Stimulated activated CD8-positive, alpha-beta memory T cell treated with anti-CD3 and anti-CD28 coated beads, Interleukin-15, amount 100 ng/mL, for 1 hour (primary cell): ENCODE results near the gene RIMBP2.

Experiments used
- DNase-seq: peaks from one replicate; pipeline ENCODE4 v3.0.0-alpha.2; 2020; ENCODE audit warnings: low read depth

The RIMBP2 gene

GRCh38 chr12:130460611-130461446 lies 255.3 kb downstream of the RIMBP2 start:
- DNase-seq, result no peak

DNA sequence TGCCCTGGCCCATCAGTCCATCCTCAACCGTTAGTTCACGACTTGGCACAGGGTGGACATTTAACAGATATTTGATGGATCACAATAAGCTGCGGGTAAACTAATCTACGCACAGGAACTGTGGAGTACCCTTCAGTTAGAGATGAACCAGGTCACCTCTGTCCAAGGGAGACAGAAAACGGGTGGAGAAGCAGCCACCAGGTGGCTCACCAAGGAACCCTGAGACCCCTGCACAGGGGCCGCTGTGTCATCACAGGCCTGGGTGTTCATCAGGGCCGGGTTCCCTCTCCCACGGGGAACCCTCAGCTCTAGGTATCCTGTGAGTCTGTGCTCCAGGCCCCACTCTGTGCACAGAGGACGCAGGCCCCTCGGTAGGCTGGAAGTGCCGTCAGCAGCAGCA lies 256.2 kb downstream of the RIMBP2 start:
- DNase-seq, result no peak

- DNase-seq, result no peak
Measured at GRCh38 chr12:130458341-130458740, 257.8 kb downstream of the RIMBP2 start.

- DNase-seq, result no peak
Measured at GRCh38 chr12:130457215-130457614, 258.9 kb downstream of the RIMBP2 start.

DNA sequence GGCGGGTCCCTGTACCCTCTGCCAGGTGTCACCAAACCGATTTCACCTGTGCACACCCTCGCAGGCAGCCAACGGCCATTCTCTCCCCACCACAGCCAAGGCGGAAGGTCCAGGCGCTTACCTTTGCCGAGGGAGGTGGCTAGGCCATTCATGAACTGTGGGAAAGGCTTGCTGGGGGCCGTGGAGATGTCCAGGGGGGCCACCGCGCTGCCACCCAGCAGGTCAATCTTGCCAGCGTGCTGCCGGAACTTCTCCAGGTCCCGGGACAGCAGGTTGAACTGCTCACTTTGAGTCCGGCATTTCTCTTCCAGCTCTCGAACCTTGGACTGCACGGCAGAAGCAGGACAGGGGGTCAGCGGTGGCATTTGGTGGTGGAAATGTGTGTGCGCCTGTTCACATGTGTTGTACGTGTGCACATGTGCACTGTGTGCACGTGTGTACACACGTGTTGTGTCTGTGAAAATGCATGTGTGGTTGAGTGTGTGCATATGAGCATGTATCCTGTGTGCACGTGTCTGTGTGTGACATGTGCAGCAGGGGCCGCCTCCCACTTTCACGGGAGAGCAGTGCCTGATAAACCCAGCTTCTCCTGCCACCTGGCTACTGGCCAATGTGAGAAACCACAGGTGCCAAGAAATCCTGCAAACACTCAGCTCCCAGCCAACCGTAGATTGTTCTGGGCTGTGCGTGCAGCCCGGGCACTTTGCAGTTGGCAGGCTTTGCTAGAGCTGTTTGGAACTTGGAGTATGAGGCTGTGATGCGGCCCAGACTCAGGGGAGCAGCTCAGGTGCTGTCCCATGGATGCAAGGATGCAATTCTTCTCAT lies 259.5 kb downstream of the RIMBP2 start:
- DNase-seq, result no peak

DNA sequence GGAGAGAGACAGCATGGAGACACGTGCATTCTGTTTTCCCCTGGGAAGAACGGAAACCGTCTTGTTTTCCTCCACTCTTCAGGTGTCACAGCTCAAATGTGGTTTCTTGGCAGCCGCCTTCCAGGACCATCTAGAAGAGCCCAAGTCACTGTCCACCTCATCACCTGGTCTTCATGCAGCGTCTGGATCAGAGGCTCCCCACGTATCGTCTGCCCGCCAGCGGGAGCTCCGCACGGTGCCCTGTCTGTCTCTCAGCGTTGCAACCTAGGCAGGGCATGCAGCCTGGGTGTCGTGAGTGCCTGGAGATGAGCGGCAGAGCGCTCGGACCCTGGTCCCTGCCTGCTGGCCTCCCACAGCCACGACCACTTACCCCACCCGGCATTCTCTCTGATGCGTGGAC lies 260.9 kb downstream of the RIMBP2 start:
- DNase-seq, result no peak

GRCh38 chr12:130454296-130454695 lies 261.8 kb downstream of the RIMBP2 start:
- no peak for DNase-seq

GRCh38 chr12:130452546-130452945 lies 263.6 kb downstream of the RIMBP2 start:
- DNase-seq, result no peak

DNA sequence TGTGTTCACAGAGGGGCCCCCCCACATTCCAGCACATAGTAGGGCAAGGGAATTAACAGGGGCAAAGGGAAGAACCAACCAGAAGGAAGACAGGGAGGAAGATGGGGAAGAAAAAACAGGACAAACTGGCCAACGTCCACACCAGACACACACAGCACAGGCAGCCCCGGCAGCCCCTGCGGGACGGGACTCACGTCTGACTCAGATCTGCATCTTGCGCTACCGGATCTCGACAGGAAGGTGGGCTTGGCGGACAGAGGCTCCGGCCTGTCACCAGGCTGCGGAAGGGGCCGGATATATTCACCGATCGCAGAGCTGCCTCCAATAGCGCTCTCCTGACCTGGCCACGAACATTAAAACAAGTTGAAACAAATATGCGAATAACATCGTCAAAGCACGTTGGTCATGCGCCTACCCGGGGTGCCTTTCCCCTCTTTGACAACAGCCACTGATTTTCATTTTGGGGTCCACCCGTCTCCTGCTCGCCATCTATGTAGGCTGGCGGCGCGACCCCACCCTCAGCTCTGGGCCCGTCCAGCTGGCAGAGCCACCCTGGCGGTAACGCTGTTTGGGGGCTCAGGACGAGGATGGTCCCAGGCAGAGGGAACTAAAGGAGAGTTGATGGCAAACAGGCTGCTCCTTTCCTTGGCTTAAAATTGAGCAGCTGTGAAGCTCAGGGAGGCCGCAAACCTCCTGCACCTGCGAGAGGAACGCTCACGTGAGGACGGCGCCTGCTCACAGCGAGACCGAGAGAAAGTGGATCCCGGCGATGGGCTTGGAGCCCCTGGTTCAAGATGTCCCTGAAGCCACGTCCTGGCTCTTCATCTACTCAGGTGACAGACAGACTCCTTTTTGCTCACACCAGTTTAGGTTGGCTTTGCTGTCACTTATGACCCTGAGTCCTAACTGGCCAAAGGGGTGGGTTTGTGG lies 264.8 kb downstream of the RIMBP2 start:
- no peak for DNase-seq

DNA sequence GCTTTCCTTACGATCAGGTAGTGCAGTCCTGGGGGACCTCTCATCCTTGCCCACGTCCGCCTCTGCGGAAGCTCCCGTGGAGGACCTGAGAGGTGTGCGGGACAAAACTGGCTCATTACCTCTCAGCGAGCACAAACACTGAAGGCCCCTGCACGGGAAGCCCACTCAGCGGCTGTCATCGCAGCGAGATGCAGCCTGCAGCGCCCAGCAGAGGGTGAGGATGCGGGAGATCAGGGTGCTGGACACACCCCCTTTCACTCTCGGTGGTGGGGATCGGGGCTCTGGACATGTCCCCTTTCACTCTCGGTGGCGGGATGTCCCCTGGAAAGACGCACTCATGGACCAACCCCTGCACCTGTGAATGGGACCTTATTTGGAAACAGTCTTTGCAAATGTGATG lies 266.8 kb downstream of the RIMBP2 start:
- DNase-seq, result no peak

DNA sequence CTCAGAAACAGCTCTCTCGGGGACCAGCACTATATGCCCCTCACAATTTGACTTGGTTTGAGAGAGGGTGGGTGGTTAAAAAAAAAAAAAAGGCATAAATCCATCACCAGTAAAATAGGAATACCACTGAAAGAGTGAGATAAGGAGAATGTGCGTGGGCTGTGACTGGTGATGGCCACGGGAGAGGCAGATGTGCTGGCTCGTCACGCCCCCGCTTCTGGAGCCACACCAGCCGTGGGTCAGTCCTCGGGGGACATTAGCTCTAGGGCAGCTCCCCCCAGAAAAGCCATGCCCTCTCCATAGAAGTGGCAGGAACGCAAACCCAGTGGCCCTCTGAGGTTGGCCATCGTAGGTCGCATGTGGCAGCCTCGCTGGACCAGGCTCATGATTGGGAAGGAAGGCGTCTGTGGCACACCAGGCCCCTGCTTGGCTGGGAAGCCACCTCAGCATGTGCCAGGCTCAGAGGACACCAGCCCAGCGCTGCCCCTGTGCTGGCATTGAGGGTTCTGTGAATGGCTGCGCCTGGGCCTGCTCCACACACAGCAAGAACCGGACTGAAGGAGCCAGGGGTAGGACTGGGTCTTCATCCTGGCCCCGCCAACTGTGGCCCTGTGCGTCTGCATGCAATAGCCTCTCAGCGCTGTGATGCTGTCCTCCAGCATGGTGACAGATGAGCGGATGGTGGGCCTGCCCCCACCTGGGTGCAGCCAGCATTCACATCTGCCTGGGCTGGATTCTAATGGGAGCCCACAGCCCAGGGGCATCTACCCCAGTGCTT lies 267.9 kb downstream of the RIMBP2 start:
- DNase-seq, result no peak

DNA sequence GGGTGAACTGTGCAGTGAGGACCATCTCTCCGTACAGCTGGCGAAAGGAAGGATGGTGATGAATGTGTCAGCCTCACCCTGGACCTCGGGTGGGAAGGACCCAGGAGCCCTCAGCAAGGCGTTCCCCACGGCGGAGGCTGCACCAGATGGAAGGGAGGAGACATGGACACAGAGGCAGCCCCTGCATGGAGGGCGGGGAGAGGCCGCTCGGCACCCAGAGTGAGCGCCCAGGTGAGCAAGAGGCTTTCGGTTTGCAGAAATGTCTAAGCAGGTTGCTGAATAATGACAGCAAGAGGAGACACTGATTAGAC lies 268.5 kb downstream of the RIMBP2 start:
- no peak for DNase-seq

- no peak for DNase-seq
Measured at GRCh38 chr12:130446846-130447654, 269.0 kb downstream of the RIMBP2 start.

DNA sequence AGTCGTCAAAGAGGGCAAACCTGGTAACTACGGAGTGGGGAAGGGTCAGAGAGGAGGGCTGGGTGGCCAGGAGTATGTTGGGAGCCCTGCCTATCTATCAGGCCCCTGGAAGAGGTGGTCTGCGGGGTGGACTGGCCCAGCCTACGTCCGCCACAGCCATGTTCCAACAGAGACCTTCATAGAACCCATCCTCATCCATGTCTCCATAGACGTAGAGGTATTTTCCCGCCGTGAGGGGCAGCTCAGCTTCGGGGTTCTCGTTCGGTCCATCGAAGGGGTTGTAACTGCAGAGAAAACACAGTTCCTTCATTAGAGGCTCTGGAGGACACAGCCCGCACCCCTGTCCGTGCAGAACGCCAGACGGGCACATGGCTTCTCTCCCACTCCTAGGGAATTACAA lies 271.1 kb downstream of the RIMBP2 start:
- no peak for DNase-seq

- no peak for DNase-seq
Measured at GRCh38 chr12:130444061-130444460, 272.0 kb downstream of the RIMBP2 start.

DNA sequence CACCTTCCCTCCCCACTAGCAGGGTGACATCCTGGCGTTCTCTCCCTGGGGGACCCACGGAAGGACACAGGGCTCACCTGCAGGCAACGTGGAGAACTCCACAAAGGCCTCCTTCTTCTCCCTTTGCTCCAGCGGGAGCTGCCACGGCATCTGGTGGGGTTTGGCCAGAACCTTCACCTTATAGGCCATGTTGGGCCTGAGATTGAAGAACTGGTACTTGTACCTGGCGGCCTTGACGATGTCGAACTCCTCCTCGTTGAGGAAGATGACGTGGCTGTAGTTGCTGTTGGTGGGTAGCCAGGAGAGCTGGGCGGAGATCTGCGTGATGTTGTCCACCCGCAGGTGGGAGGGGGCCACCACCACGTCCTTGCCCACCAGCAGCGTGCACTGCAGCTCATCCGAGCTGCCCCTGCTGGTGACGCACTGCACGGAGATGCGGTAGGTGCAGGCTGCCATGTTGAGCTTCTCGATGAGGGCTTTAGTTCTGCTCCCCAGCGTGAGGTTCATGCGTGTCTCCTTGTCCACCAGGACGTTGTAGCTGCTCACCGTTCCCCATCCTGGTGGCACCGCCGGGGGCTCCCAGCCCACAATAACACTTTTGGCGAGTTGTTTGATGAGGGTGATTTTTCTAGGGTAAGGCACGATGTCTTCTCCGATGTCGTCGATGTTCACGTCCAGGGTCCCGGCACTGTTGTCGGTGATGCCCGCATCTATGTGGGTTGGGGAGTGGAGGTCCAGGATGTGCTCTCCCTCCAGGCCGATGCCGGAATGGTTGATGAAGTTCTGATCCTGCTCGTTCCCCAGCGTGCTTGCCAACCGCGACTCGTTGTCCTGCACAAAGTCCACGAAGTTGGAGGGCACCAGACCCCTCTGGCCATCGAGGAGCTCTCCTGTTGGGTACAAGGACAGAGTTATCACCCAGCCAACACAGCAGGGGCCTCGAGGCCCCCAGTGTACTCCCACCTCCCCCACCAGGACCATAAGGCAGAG lies 274.0 kb downstream of the RIMBP2 start:
- DNase-seq, result no peak

DNA sequence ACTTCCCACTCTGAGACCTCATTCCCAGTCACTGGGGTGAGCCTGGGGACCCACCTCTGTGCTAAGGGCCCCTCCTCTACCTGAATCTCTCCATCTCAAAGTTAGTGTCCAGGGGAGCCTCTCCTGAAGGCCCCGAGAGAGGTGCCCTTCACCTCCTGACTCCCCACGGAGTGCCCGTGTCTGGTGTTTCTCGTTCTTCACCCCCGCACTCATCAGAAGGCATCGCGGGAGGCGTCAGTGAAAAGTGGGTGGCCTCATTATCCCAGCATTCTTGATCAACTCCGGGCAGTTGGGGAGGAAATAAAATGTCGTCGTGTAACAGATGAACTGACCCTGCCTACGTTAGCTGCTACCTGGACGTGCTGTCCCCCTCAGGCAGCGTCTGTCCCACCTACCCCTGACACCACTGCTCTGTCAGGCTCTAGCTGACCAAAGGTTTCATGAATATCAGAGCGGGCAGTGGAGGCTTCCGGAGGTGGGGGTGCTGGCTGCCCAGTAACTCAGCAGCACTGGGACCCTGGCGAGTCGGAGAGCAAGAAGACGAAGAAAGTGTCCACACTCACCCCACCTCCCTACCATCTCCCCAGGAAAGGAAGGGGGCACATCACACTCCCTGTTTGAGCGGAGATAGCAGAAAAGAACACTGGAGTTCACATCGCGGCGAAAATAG lies 275.6 kb downstream of the RIMBP2 start:
- no peak for DNase-seq

DNA sequence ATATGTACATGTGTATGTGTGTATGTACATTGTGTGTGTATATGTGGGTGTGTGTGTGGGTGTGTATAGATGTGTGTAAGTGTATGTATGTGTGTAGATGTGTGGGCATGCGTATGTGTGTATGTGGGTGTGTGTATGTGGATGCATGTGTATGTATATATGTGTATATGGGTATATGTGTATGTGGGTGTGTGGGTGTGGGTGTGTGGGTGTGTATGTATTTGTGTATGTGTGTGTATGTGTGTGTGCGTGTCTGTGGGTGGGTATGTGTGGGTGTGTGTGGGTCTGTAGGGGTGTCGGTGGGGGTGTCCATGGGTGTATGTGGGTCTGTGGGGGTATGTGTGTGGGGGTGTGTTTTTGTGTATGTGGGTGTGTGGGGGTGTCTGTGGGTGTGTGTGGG lies 276.8 kb downstream of the RIMBP2 start:
- no peak for DNase-seq

- no peak for DNase-seq
Measured at GRCh38 chr12:130438711-130439110, 277.4 kb downstream of the RIMBP2 start.
